ENCODE data around the gene SMURF1. TPM values are rescaled to one million over a fixed set of nuclear protein-coding genes. Genes with fewer than 3 reads are reported as not detected.

The SMURF1 gene
- total RNA-seq, 1 donor from 2014 or later, result 10.0 TPM

- intact Hi-C loops (cut with micrococcal nuclease), result no loop called here
- no peak for TF ChIP-seq CTCF (IDR thresholded peaks at IDR 0.05; ENCODE audit: borderline replicate concordance)
- Histone ChIP-seq H3K4me3 (no peak overlapping the region), H3K36me3 (peaks cover 99% of the 10 kb centered on the region), H3K27me3 (ENCODE audit: low read depth) (no peaks in the 10 kb centered on the region), H3K27ac (replicated peaks) (no peak overlapping the region), H3K4me1 (no peaks in the 10 kb centered on the region), H3K9me3 (replicated peaks) (peaks cover 11% of the 10 kb centered on the region)
- no peak for DNase-seq
Measured at GRCh38 chr7:98984126-98984525, 159.8 kb downstream of the SMURF1 start.

- no peak overlapping the region for H3K4me3 ChIP-seq
- no peaks in the 10 kb centered on the region for H3K4me1 ChIP-seq
- TF ChIP-seq CTCF (IDR thresholded peaks at IDR 0.05; ENCODE audit: borderline replicate concordance), result no peak
- intact Hi-C loops (cut with micrococcal nuclease), result no loop called here
- H3K9me3 ChIP-seq (replicated peaks), result peaks cover 11% of the 10 kb centered on the region
- H3K27me3 ChIP-seq (ENCODE audit: low read depth), result no peaks in the 10 kb centered on the region
- no peak overlapping the region for H3K27ac ChIP-seq (replicated peaks)
- H3K36me3 ChIP-seq, result peaks cover 99% of the 10 kb centered on the region
- DNase-seq, result no peak
Measured at GRCh38 chr7:98982686-98983085, 161.2 kb downstream of the SMURF1 start.

- Histone ChIP-seq H3K4me1 (no peaks in the 10 kb centered on the region), H3K27me3 (ENCODE audit: low read depth) (no peaks in the 10 kb centered on the region), H3K27ac (replicated peaks) (no peak overlapping the region), H3K36me3 (peaks cover 100% of the 10 kb centered on the region), H3K9me3 (replicated peaks) (peaks cover 10% of the 10 kb centered on the region), H3K4me3 (no peak overlapping the region)
- no peak for DNase-seq
- intact Hi-C loops (cut with micrococcal nuclease), result no loop called here
- TF ChIP-seq CTCF (IDR thresholded peaks at IDR 0.05; ENCODE audit: borderline replicate concordance), result no peak
Measured at GRCh38 chr7:98981701-98982100, 162.2 kb downstream of the SMURF1 start.

- TF ChIP-seq CTCF (IDR thresholded peaks at IDR 0.05; ENCODE audit: borderline replicate concordance), result no peak
- peaks cover 96% of the 10 kb centered on the region for H3K36me3 ChIP-seq
- peaks cover 21% of the 10 kb centered on the region for H3K4me1 ChIP-seq
- intact Hi-C loops (cut with micrococcal nuclease), result no loop called here
- H3K9me3 ChIP-seq (replicated peaks), result no peaks in the 10 kb centered on the region
- H3K27me3 ChIP-seq (ENCODE audit: low read depth), result no peaks in the 10 kb centered on the region
- H3K4me3 ChIP-seq, result no peak overlapping the region
- H3K27ac ChIP-seq (replicated peaks), result no peak overlapping the region
- DNase-seq, result no peak
Measured at GRCh38 chr7:98978672-98979071, 165.2 kb downstream of the SMURF1 start.

Other genes starting within 250 kb of the SMURF1 start
- gene KPNA7, start 64.0 kb upstream of the SMURF1 start, total RNA-seq, result not detected
- gene MYH16, start 128.7 kb upstream of the SMURF1 start, total RNA-seq, result not detected
- 131 TPM for gene ARPC1A, start 181.8 kb upstream of the SMURF1 start, total RNA-seq
- gene ARPC1B, start 230.6 kb upstream of the SMURF1 start, total RNA-seq, result 33.6 TPM

Data from left ventricle myocardium inferior (tissue), 1 donor.